Measurements from ENCODE around the gene G6PC3.
"Not testable (repeated sequence)": the region's sequence is repeated elsewhere in the genome, so short reads cannot be mapped to it uniquely, and the experiment has no call there.

Gene G6PC3

GRCh38 chr17:44106801-44107200, 36.3 kb downstream of the G6PC3 start:
- no peak for DNase-seq (ENCODE audit: low spot score)

- DNase-seq (ENCODE audit: low spot score) = no peak
These were observed 38.1 kb downstream of the G6PC3 start for GRCh38 chr17:44108440-44109311.

GRCh38 chr17:44109312-44109630, 38.7 kb downstream of the G6PC3 start:
- DNase-seq (ENCODE audit: low spot score) = no peak

DNA sequence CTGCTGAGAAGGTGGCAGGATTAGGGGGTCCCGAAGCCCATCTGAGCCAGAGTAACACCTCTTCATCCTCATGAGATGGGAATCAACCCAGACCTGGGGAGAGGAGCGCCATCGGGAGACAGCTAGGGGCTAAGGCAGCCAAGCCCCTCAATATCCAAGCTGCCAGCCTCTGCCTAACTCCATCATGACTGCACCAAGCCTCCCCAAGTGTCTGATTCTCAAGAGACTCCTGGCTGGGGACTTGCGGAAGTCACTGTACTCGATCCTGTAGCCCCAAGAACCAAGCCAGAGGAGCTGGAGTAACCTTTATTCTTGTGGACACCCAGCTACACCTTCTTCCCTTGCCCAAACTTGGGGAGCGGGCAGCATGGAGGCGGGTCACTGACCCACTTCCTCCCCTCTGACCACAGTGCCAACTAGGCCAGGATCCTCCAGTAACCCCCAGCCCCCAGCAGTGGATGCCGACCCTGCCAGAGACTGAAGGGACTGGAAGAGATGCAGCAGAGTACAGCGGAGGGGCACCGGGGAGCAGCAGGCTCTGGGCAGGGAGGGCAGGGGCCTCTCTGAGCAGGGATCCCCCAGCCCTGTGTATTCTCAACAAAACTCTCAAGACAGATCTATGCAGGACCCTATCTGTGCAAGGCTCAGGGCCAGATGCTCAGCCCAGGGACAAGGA, 39.6 kb downstream of the G6PC3 start:
- no peak for DNase-seq (ENCODE audit: low spot score)

- peak; percentile 96 for DNase-seq (ENCODE audit: low spot score)
These were observed 40.5 kb downstream of the G6PC3 start for GRCh38 chr17:44110823-44111633.

DNA sequence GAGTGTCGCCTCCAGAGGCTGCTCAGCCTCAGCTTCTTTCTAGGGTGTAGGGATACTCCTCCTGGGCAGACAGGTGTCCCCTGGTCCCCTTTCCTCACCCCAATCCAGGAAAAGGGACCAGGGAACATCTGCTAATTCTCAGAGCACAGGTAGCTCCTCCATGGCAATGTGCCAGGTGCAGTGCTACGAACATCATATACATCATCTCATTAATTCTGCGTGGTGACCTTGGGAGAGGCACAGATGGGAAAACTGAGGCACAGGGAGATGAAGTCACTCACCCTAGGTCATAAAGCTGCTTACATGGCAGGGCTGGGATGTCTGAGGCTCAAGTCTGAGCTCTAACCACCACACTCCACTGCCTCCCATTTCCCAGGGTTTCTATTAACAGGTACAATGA, 41.2 kb downstream of the G6PC3 start:
- no peak for DNase-seq (ENCODE audit: low spot score)

GRCh38 chr17:44112284-44113280, 42.0 kb downstream of the G6PC3 start:
- no peak for DNase-seq (ENCODE audit: low spot score)

DNA sequence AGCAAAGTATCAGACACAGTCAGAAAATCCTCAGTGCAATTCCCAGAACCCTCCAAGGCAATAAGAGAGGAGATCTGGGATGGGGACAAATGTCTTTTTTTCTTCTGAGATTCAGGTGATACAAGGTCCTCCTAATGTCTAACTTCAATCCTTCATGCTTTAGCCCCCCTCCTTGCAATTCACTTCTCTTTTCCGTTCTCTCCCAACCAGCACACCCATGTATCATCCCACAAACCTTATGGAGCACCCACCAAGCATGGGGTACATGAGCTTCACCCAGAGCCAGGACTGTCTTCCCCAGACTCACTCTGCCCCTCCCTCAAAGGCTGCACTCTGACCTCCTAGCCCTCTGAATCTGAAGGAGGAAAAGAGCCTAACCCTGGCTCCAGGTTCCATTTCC, 42.8 kb downstream of the G6PC3 start:
- DNase-seq (ENCODE audit: low spot score) = no peak

DNA sequence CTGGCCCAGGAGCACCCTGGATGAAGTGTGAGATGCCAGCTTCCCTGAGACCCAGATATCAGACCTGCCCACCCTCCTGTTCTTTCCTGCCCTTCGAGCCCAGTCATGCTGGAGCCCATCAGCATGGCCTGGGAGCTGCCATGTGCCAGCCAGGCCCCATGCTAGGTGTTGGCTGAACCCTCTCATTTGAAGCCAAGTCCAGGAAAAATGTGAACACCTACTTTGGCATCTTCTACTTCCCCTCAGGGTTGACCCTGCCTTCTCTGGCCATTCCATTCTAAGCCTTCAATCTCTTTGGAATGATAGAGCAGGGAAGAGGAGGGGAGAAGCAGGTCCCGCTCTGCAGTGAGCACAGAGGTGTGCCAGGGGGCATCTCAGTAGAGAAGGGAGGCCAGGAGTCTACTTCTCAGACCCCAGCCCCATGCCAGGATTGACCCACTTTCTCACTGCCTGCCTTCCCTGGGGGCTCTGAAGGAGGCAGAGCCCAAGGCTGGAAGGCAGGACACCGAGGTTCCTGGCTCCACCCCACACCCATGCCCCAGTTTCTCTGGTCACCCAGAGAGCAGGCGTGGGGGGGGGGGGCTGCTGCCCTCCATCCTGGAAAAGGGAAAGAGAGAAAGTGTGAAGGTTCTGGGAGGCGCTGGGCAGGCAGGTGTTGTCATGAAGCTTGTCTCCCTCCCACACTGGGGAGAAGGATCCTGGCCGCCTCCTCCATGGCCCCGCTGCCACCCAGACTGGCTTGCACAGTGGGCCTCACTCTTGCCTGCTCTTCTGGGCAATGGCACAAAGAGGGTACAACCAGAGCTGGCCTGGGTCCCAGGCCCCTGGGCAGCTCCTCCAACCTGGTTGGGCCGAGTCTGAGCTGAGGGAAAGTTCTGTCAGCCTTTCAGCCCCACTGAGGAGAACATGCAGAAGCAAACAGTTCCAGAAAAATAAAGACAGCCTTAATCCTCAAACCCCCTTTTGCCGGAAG, 43.6 kb downstream of the G6PC3 start:
- DNase-seq (ENCODE audit: low spot score) = no peak

DNA sequence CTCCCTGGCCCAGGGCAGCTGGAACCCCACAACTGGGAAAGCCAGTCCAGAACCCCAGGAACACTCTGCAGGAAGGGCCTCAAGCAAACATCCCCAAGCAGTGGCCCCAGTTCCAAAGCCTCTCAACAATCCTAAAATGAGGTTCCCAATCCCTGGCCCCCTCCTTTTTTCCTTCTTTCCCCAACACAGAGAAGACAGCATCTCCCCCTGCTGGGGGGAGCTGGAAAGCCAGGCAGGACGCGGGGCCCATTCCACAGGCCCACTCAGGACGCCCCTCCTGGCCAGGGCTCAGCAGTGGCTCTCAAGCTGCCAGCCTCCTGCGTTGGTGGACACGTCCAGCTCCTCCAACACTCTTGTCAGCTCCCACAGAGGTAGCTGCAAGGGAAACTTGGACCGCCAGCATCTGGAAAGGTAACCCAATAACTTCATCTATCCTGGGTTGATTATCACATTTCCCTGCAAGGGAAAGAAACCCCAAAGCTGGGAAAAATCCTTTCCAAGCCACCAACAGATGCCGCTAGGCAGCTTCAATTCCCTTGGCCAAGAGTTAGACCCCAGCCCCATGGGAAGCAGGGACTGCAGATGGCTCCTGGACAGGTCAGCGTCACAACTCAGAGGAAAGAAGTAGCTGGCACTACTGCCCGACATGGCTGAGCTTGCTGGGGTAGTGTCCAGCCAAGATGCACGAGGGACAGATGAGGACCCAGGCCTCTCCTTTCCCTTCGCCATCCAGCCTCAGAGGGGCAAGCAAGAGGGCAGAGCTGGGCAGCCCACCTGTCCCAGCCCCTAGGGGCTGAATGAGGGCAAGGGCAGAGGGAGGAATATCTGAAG, 45.3 kb downstream of the G6PC3 start:
- no peak for DNase-seq (ENCODE audit: low spot score)

DNA sequence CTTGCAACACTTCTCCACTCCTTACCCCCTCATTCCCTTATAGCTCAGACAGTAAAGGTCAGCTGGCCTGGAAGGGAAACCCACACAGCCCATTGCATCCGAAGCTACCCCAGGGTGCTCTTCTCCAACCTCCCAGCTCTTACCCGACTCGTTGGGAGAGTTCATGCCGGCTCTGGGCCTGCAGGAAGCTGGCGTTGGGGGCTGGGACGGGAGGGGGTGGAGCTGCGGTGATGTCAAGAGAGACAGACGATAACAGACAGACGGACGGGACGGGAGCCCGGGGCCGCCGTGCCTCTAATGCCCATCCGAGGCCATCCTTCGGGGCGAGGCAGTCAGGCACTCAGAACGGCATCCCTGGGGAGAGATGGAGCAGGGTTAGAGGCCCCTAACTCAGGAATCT, 46.8 kb downstream of the G6PC3 start:
- no peak for DNase-seq (ENCODE audit: low spot score)

DNA sequence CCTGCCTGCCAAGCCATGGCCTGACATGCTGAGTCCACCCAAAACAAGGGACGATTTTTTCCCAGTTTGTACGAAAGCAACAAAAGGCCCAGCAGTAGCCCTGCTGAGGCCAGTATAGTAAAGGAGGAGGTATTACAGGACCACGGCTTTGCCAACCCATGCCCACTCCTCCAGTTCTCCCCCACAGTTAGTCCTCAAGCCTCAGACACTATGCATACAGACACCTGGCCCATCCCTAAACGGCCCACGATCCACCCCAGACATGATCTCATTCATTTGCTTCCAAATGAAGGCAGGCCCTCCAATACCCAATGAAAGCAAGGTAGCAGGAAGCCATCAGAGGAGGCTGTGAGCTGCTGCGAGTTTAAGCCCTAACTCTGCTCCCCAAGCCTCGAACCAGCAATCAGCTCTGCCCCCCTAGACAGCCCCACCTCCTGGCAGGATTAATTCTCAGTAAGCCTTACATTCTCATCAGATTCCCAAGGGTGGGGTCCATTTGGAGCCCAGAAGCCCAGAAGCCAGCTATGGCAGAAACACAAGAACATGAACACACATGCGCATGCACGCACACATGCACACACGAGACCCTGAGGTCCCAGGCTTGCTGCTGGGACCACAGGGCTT, 48.0 kb downstream of the G6PC3 start:
- DNase-seq (ENCODE audit: low spot score) = no peak

DNA sequence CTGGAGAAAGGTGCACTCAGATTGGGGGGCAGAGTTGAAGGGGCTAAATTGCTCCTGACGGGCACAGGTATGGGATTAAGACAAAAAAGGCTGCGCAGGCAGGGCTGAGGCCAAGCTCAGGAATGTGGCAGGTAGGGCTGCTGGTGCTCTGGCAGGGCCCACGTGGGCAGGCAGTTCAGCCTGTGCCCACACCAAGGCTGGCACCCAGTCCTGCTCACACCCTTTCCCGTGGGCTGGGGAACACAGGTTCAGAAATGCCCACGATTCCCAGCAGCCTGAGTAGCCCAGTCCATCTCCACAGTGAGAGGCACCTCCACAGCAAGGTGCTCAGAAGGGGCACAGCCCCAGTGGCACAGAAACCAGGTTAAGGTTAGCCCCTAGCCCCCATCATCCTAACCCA, 48.5 kb downstream of the G6PC3 start:
- no peak for DNase-seq (ENCODE audit: low spot score)

GRCh38 chr17:44119798-44120197, 49.3 kb downstream of the G6PC3 start:
- DNase-seq (ENCODE audit: low spot score) = no peak

GRCh38 chr17:44120281-44120680, 49.7 kb downstream of the G6PC3 start:
- not testable (repeated sequence) for DNase-seq (ENCODE audit: low spot score)

DNA sequence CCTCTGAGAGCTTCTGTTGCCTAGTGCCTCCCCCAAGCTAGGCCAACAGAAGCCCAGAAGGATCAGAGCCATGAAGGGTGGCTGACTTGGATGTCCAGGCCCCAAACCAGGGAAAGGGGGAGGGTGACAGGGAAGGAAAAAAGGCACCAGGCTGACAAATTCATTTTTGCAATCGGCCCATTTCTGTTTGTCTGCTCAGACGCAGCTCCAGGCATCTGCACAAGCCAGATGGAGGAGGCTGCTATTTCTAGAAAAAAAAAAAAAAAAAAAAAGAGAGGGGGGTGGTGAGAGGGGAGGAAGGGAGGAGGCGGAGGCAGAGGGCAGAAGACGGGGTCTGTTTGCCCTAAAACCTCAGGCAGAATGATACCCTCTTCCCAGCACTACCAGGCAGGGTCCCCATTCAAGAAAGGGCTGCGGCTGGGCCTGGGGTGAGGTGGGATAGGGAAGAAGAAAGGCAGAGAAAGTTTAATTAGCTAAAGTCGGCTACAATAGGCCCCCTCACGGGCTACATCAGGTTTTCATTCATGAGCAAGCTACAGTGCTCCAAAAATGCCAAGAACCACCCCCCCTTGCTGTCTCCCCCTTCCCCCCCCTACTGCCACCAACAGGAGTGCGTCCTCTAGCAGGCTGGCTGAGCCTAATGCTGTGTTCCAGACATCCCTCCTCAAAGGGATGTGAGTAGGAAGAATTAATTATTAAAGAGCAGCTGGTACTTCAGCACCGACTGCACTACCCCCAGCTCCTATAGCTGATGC, 50.5 kb downstream of the G6PC3 start:
- DNase-seq (ENCODE audit: low spot score) = peak; percentile 55

GRCh38 chr17:44121997-44122815, 51.7 kb downstream of the G6PC3 start:
- no peak for DNase-seq (ENCODE audit: low spot score)

Measured in putamen (tissue), 1 donor.